Measurements from ENCODE around the gene KHNYN.
"Not testable (repeated sequence)": the region's sequence is repeated elsewhere in the genome, so short reads cannot be mapped to it uniquely, and the experiment has no call there.

KHNYN gene

GRCh38 chr14:24439257-24439656 is 9.5 kb downstream of the KHNYN start:
- no peak for DNase-seq

- no peak for DNase-seq
Observed at GRCh38 chr14:24439830-24440605, 10.3 kb downstream of the KHNYN start.

DNA sequence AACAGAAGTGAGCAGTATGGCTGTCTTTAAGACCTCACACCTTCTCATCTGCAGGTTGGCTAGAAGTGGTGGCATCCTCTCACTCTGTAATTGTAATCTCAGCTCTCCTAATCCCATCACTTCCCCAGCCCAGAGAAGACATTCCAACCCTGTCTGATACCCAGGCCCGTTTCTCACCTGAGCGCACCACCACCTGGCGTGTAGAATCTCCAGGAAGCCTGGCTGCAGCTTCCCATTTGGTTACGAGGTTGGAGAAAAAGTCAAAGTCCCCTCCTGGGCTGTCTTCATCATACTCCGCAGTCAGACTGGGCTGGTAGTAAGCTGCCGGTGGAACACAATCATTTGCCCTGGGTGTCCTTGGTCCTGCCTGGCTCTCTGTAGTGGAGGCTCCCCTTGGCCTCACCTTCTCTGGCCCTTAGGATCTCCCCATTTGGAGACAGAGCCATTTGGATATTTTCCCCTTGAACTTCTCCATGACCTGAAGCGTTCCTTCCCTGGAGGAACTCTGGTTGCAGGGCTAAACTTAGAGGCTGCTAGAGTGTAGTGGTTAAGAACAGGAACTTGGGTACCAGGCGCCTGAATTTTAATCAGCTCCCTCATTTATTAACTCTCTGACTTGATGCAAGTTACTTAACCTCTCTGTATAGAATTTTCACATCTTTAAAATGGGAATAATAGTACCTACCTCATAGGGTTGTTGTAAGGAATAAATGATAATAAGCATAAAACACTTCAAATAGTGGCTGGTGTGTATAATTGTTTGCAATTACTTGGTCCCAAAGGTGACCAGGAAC is 11.0 kb downstream of the KHNYN start:
- DNase-seq: no peak

DNA sequence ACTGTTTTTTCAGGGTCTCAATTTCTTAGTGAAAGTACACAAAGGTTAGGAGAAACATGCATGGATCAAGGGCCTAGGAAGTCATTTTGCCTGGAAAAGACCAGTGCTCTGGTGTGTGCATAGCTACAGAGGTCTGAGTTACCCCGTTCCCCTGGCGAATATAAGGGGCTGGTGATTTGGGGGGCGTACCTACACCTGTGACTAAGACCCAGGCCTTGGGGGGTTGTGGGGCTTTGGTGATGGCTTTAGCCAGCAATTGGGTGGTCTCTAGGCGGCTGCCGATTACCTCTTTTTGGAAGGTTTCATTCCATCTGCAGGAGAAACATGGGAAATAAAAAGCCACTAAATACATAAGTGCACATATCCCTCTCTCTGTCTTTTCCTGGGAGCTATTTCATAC is 11.7 kb downstream of the KHNYN start:
- no peak for DNase-seq

GRCh38 chr14:24441904-24442239 is 12.1 kb downstream of the KHNYN start:
- peak; percentile 52 for DNase-seq

DNA sequence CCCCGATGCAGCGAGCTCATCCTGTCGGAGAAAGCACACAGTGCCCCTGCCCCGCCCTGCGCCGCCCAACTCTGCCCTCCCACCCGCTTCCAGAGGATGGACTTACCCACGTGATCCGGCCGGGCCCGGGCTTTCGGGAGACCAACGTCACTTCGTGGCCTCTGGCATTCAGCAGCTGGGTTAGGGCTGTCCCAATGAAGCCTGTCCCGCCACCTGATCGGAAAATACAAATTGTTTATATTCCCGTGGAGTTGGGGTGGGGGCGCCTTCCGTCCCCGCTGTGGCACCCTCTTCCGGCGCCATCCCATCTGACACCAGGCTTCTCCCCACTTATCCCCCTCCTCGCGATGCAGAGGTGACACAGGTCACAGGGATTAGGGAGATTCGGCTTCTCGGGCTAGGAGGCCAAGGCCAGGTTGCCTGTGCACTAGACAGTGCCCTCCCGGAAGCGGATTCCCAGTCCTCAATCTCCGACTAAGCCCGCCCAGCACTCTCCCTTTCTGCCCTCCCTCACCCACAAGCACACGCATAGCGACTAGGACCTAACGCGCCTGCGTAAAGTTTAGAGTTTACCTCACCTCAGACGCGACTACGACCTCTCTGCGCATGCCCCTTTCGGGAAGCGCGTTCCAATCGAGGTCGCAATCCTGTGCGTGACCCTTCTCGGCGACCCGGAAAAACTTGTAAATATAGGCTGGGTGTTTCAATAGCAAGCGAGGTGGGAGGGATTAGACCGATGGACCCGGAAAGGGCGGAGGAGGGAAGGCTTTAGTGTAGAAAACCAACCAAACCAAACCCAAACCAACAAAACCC is 12.7 kb downstream of the KHNYN start, which contains the start of gene SDR39U1:
Gene SDR39U1 (minus strand): TSS at position 537 of the 813 bp plus-strand sequence. CDS start 7 bp downstream, at position 530.
- peak; percentile 99 for DNase-seq

GRCh38 chr14:24443053-24443665 is 13.4 kb downstream of the KHNYN start:
- DNase-seq: no peak

DNA sequence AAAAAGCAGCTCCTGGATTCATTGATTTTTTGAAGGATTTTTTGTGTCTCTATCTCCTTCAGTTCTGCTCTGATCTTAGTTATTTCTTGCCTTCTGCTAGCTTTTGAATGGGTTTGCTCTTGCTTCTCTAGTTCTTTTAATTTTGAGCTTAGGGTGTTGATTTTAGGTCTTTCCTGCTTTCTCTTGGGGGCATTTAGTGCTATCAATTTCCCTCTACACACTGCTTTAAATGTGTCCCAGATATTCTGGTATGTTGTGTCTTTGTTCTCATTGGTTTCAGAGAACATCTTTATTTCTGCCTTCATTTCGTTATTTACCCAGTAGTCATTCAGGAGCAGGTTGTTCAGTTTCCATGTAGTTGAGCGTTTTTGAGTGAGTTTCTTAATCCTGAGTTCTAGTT is 21.1 kb downstream of the KHNYN start:
- DNase-seq: not testable (repeated sequence)

GRCh38 chr14:24456980-24457379 is 27.2 kb downstream of the KHNYN start:
- no peak for DNase-seq

GRCh38 chr14:24458736-24459135 is 29.0 kb downstream of the KHNYN start:
- no peak for DNase-seq

DNA sequence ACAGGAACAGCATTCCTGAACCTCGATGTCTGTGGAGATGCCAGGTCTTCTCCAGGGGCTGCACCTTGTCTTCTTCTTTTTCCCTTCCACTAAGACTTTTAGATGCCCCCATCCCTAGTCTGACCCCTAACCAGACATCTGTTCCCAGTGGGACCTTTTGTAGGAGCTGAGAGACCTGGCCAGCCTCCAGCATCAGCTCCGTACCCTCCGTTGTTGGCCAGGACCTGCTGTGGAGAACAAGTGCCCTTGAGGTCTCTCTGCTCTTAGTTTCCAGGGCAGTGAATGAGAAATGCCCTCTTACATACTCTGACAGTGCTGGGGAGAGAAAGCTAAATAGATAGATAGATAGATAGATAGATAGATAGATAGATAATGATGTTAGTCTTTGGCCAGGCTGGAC is 29.6 kb downstream of the KHNYN start:
- no peak for DNase-seq

DNA sequence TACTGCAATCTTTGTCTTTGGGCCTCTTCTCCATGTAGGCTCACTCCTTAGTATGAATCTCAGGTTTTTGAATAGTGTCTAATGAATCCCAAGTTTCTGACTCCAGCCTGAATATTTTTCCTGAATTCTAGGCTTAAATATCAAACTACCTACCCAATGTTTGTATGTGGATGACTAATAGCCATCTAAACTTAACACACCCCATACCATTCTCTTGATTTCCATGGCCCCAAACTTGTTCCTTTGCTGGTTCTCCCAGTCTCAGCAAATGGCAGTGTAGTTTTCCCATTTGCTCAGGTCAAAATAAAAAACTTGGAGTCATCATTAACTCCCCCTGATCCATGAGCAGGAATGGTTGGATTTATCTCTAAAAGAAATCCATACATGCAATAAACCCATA is 31.6 kb downstream of the KHNYN start:
- no peak for DNase-seq

DNA sequence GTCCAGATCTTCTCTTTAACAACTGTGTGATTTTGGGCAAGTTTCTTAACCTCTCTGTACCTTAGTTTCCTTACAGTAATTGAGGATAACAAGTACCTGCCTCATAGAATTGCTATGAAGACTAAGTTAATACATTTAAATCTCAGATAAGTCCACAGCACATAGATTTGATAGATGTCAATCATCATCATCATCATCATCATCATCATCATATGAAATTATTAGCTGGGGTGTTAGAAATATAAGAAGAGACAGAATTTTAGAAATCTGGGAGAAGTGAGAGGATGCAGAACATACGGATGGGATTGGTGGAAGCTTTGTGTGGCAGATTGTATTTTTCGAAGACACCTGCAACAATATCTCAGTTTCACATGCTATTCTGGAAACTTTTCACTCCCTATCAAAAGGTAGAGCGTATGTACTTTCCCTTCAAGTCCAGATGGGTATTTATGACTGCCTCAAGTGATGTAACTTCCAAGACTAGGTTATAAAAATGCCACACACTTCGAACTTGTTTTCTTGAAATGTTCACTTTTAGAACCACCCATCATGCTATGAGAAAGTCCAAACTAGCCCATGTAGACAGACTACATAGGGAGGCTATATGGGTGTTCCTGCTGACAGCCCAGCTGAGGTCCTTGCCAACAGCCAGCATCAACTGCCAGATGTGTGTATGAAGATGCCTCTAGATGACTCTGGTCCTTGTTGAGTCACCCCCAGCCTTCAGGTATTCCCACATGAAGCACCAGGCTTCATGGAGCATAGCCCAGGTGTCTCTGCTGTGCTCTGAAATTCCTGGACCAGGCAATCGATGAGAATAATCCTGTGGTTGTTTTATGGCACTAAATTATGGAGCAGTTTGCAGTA is 33.5 kb downstream of the KHNYN start:
- no peak for DNase-seq

DNA sequence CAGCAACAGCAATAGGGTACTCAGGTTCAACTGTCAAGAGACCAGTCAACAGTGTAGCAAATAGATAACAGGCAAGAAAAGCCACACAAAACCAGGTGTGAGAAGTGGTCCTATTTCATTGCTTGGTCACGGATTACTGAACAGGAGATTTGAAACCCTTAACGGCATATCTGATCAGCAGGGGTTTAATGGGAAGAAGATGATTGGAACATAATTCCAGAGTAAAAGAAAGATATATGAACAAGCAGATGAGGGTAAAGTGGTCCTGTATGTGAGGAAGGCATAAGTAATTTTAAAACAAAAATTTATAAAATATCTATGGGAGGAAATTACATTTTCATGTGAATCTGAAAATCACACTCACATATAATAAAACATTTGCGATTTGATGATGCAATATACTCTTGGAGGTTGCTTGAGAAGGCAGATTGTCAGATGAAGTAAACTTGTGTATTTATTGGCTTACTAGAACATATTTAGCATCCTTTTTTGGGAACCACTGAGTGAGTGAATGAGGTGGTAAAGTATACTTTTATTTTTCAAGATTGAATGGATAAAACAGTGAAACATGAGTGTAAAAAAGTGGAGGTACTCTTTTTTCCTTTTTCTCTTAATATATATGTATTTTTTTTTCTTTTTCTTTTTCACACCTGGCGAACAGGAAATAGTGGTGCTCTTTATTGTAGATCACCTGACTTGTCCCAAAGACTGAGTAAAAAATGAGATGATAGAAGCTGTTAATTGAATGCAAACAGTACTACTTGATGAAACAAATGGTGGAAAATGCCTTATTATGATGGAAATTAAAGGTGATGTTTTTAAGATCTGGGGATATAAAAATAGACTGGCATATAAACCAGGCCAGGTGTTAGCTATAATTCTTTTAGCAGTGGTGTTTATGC is 34.4 kb downstream of the KHNYN start:
- no peak for DNase-seq

- DNase-seq: no peak
Observed at GRCh38 chr14:24465368-24465767, 35.6 kb downstream of the KHNYN start.

- no peak for DNase-seq
Observed at GRCh38 chr14:24465805-24466204, 36.1 kb downstream of the KHNYN start.

- DNase-seq: not testable (repeated sequence)
Observed at GRCh38 chr14:24470450-24470849, 40.7 kb downstream of the KHNYN start.

DNA sequence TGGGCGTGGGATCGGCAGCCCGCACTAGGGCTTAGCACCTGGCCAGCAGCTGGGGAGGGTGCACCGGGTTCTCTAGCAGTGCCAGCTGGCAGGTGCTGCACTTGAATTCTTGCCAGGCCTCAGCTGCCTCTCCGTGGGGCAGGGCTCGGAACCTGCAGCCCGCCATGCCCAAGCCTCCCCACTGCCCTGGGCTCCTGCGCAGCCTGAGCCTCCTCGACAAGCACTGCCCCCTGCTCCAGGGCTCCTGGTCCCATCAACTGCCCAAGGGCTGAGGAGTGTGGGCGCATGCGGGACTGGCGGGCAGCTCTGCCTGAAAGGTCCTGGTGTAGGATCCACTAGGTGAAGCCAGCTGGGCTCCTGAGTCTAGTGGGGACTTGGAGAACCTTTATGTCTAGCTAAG is 43.5 kb downstream of the KHNYN start:
- no peak for DNase-seq

DNA sequence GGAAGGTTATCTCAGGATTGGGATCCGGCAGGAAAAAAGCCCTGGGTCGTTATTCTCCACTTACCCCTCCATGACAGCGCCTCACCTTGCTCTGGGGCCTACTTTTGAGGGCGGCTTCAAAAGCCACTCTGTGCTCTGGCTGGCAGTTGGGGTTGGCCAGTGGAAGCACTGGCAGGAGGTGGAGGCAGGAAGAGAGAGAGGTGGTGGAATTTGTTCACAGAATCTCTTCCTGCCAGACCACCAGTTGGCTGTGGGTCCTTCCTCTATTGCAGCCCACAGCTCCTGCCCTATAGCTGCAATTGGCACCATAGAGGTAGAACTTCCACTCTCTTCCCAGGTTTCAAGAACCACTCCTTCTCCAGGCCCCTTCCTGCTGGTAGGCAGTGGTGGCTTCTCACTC is 45.5 kb downstream of the KHNYN start:
- DNase-seq: no peak

GRCh38 chr14:24479999-24480398 is 50.2 kb downstream of the KHNYN start:
- DNase-seq: not testable (repeated sequence)
